ENCODE data around the gene ALKBH1. TPM values are rescaled to one million over a fixed set of nuclear protein-coding genes. Genes with fewer than 3 reads are reported as not detected.

ALKBH1 gene
- total RNA-seq, 1 donor from 2014 or later: 10.8 TPM

GRCh38 chr14:77657280-77657679 is 50.5 kb downstream of the ALKBH1 start:
- Mint-ChIP-seq H3K4me1 (ENCODE audit: unreplicated experiment) (peaks cover 33% of the 10 kb centered on the region), H3K36me3 (ENCODE audit: low read depth, unreplicated experiment) (no peaks in the 10 kb centered on the region), H3K27me3 (ENCODE audit: unreplicated experiment) (peaks cover 8% of the 10 kb centered on the region), H3K27ac (ENCODE audit: unreplicated experiment) (peak overlapping the region; percentile 80), H3K9me3 (ENCODE audit: unreplicated experiment) (no peaks in the 10 kb centered on the region), H3K4me3 (ENCODE audit: unreplicated experiment) (no peak overlapping the region)
- no peak for TF ChIP-seq CTCF (IDR thresholded peaks at IDR 0.05; ENCODE audit: unreplicated experiment)
- DNase-seq (ENCODE audit: low spot score): peak; percentile 16

DNA sequence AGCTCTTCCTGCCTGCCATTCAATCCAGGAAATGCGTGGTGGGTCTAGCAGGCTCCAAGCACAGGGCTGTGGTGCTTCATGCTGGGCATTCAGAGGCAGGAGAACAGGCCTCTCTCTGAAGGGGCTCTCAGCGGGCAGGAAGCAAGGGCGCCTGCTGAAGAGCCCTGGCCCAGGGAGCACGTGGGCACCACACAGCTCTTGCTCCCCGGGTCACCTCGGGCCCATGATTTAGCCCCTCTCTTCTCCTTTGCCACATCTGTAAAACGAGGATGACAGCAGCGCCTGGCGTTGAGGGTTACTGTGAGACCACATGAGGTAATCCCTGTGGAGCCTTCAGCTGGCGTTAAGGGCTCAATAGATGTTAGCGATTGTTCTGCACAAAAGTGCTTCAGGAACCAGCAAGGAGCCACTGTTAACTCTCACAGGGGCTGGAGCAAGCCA is 53.8 kb downstream of the ALKBH1 start:
- Mint-ChIP-seq H3K9me3 (ENCODE audit: unreplicated experiment) (no peaks in the 10 kb centered on the region), H3K27me3 (ENCODE audit: unreplicated experiment) (peaks cover 5% of the 10 kb centered on the region), H3K4me3 (ENCODE audit: unreplicated experiment) (no peak overlapping the region), H3K27ac (ENCODE audit: unreplicated experiment) (peak overlapping the region; percentile 76), H3K4me1 (ENCODE audit: unreplicated experiment) (peaks cover 30% of the 10 kb centered on the region), H3K36me3 (ENCODE audit: low read depth, unreplicated experiment) (no peaks in the 10 kb centered on the region)
- no peak for TF ChIP-seq CTCF (IDR thresholded peaks at IDR 0.05; ENCODE audit: unreplicated experiment)
- DNase-seq (ENCODE audit: low spot score): no peak

DNA sequence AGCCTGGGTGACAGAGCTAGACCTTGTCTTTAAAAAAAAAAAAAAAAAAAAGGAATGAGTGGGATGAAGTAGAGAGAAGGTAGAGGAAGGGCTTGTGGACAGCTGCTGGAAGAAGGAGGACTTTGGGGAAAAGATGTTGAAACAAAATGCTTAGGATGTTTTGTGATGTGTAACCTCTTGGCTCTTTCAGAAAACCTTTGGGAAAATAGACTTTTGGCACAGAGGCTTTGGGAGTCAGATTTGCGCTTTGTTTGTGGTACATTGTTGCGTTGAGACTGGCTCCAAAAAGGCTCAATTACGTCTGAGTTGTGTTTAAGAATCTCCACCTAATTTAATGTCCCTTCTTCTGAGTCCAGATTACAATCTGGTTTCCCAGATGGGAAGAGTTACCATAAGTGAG is 58.5 kb downstream of the ALKBH1 start:
- Mint-ChIP-seq H3K27me3 (ENCODE audit: unreplicated experiment) (peaks cover 3% of the 10 kb centered on the region), H3K9me3 (ENCODE audit: unreplicated experiment) (no peaks in the 10 kb centered on the region), H3K4me3 (ENCODE audit: unreplicated experiment) (no peak overlapping the region), H3K4me1 (ENCODE audit: unreplicated experiment) (peaks cover 10% of the 10 kb centered on the region), H3K36me3 (ENCODE audit: low read depth, unreplicated experiment) (no peaks in the 10 kb centered on the region), H3K27ac (ENCODE audit: unreplicated experiment) (no peak overlapping the region)
- no peak for DNase-seq (ENCODE audit: low spot score)
- TF ChIP-seq CTCF (IDR thresholded peaks at IDR 0.05; ENCODE audit: unreplicated experiment): no peak

DNA sequence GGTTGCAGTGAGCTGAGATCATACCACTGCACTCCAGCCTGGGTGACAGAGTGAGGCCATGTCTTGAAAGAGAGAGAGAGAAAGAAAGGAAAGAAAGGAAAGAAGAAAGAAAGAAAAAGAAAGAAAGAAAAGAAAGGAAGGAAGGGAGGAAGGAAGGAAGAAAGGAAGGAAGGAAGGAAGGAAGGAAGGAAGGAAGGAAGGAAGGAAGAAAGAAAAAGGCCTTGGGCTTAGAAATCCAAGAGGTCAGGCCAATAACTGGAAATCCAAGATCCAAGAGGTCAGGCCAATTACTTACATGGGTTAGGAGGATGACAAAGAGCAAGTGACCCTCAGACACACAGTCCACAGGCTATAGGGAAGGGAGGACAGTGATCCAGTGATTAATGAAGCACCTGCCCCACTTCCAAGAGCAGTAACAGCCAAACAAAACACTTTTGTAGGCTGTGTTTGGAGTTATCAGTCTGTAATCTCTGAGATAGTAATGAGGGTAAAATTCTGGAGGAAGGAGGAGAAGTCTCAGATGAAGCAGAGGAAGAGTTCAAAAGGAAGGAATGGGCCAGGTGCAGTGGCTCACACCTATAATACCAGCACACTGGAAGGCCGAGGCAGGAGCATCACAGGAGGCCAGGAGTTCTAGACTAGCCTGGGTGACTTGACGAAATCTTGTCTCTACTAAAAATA is 59.2 kb downstream of the ALKBH1 start:
- H3K27ac Mint-ChIP-seq (ENCODE audit: unreplicated experiment): no peak overlapping the region
- H3K4me3 Mint-ChIP-seq (ENCODE audit: unreplicated experiment): no peak overlapping the region
- H3K9me3 Mint-ChIP-seq (ENCODE audit: unreplicated experiment): no peaks in the 10 kb centered on the region
- no peak for TF ChIP-seq CTCF (IDR thresholded peaks at IDR 0.05; ENCODE audit: unreplicated experiment)
- H3K27me3 Mint-ChIP-seq (ENCODE audit: unreplicated experiment): no peaks in the 10 kb centered on the region
- H3K36me3 Mint-ChIP-seq (ENCODE audit: low read depth, unreplicated experiment): no peaks in the 10 kb centered on the region
- H3K4me1 Mint-ChIP-seq (ENCODE audit: unreplicated experiment): peaks cover 3% of the 10 kb centered on the region
- no peak for DNase-seq (ENCODE audit: low spot score)

GRCh38 chr14:77647853-77648252 is 60.0 kb downstream of the ALKBH1 start:
- no peak for TF ChIP-seq CTCF (IDR thresholded peaks at IDR 0.05; ENCODE audit: unreplicated experiment)
- DNase-seq (ENCODE audit: low spot score): no peak
- no peaks in the 10 kb centered on the region for H3K36me3 Mint-ChIP-seq (ENCODE audit: low read depth, unreplicated experiment)
- no peak overlapping the region for H3K27ac Mint-ChIP-seq (ENCODE audit: unreplicated experiment)
- H3K9me3 Mint-ChIP-seq (ENCODE audit: unreplicated experiment): no peaks in the 10 kb centered on the region
- no peak overlapping the region for H3K4me3 Mint-ChIP-seq (ENCODE audit: unreplicated experiment)
- H3K4me1 Mint-ChIP-seq (ENCODE audit: unreplicated experiment): no peaks in the 10 kb centered on the region
- no peaks in the 10 kb centered on the region for H3K27me3 Mint-ChIP-seq (ENCODE audit: unreplicated experiment)
